Measurements from ENCODE around the gene FDXACB1. TPM values are rescaled to one million over a fixed set of nuclear protein-coding genes. Genes with fewer than 3 reads are reported as not detected.

The FDXACB1 gene
- total and polyA plus RNA-seq, 7 experiments from 2014 or later, result 2.7 to 11.3 (median 5.8) TPM

- H3K4me3 Mint-ChIP-seq, result no peak overlapping the region
- POLR2A ChIA-PET, result no interaction called here
- H3K36me3 ChIP-seq (ENCODE audit: control insufficient read depth in 2 of 3, insufficient read depth in 3 of 3, low read length in 3 of 3), result no peaks in the 10 kb centered on the region
- no peaks in the 10 kb centered on the region for H3K27me3 ChIP-seq (ENCODE audit: control insufficient read depth in 2 of 2, insufficient read depth in 2 of 2, low read length in 2 of 2)
- peaks cover 0 to 19% (median 16%) of the 10 kb centered on the region in 7 donors for H3K4me1 Mint-ChIP-seq
- peaks cover 0 to 5% of the 10 kb centered on the region in 2 donors for H3K4me1 ChIP-seq (ENCODE audit: control insufficient read depth in 2 of 2, insufficient read depth in 2 of 2, low read length in 2 of 2)
- intact Hi-C loops (cut with micrococcal nuclease), result no loop called here
- H3K27ac ChIP-seq (ENCODE audit: low read depth, low read length), result no peak overlapping the region
- no peaks in the 10 kb centered on the region for H3K36me3 Mint-ChIP-seq
- H3K9me3 ChIP-seq (ENCODE audit: control insufficient read depth in 2 of 3, low read length in 3 of 3), result no peaks in the 10 kb centered on the region
- peaks cover 0 to 16% (median 4%) of the 10 kb centered on the region in 5 donors for H3K27me3 Mint-ChIP-seq
- CTCF ChIA-PET, result no interaction called here
- no peak for DNase-seq
- no peak for ATAC-seq
- peaks cover 0 to 2% (median 0%) of the 10 kb centered on the region in 11 donors for H3K9me3 Mint-ChIP-seq
- H3K4me3 ChIP-seq (ENCODE audit: low read length), result no peak overlapping the region
- H3K27ac Mint-ChIP-seq, result no peak overlapping the region
Measured at GRCh38 chr11:111922803-111923202, 43.8 kb upstream of the FDXACB1 start.

- no peaks in the 10 kb centered on the region for H3K9me3 ChIP-seq (ENCODE audit: control insufficient read depth in 2 of 3, low read length in 3 of 3)
- intact Hi-C loops (cut with micrococcal nuclease), result no loop called here
- Mint-ChIP-seq H3K9me3 (peaks cover 0 to 2% (median 0%) of the 10 kb centered on the region in 11 donors), H3K36me3 (no peaks in the 10 kb centered on the region), H3K27ac (no peak overlapping the region), H3K27me3 (peaks cover 3 to 22% (median 11%) of the 10 kb centered on the region in 5 donors), H3K4me1 (peaks cover 0 to 15% (median 10%) of the 10 kb centered on the region in 7 donors), H3K4me3 (no peak overlapping the region)
- ATAC-seq, result no peak
- no peak overlapping the region for H3K27ac ChIP-seq (ENCODE audit: low read depth, low read length)
- H3K4me3 ChIP-seq (ENCODE audit: low read length), result no peak overlapping the region
- ChIA-PET POLR2A (interaction anchor here (0.7 kb wide), 1 partner anchor 39 kb away, joined by 3 read pairs; no protein-coding TSS in a partner anchor), CTCF (no interaction called here)
- no peak for DNase-seq
- no peaks in the 10 kb centered on the region for H3K4me1 ChIP-seq (ENCODE audit: control insufficient read depth in 2 of 2, insufficient read depth in 2 of 2, low read length in 2 of 2)
- no peaks in the 10 kb centered on the region for H3K36me3 ChIP-seq (ENCODE audit: control insufficient read depth in 2 of 3, insufficient read depth in 3 of 3, low read length in 3 of 3)
- H3K27me3 ChIP-seq (ENCODE audit: control insufficient read depth in 2 of 2, insufficient read depth in 2 of 2, low read length in 2 of 2), result no peaks in the 10 kb centered on the region
Measured at GRCh38 chr11:111921541-111922230, 42.7 kb upstream of the FDXACB1 start.

GRCh38 chr11:111920908-111921307 lies 41.9 kb upstream of the FDXACB1 start:
- Mint-ChIP-seq H3K9me3 (peaks cover 0 to 2% (median 0%) of the 10 kb centered on the region in 11 donors), H3K27me3 (peaks cover 11 to 30% (median 19%) of the 10 kb centered on the region in 5 donors), H3K27ac (no peak overlapping the region), H3K4me3 (no peak overlapping the region), H3K36me3 (no peaks in the 10 kb centered on the region), H3K4me1 (peaks cover 0 to 8% (median 2%) of the 10 kb centered on the region in 7 donors)
- no peak for DNase-seq
- H3K4me3 ChIP-seq (ENCODE audit: low read length), result no peak overlapping the region
- no peak overlapping the region for H3K27ac ChIP-seq (ENCODE audit: low read depth, low read length)
- intact Hi-C loops (cut with micrococcal nuclease), result no loop called here
- H3K27me3 ChIP-seq (ENCODE audit: control insufficient read depth in 2 of 2, insufficient read depth in 2 of 2, low read length in 2 of 2), result no peaks in the 10 kb centered on the region
- H3K4me1 ChIP-seq (ENCODE audit: control insufficient read depth in 2 of 2, insufficient read depth in 2 of 2, low read length in 2 of 2), result no peaks in the 10 kb centered on the region
- POLR2A ChIA-PET, result interaction anchor here (0.7 kb wide), 1 partner anchor 38 kb away, joined by 3 read pairs; no protein-coding TSS in a partner anchor
- CTCF ChIA-PET, result no interaction called here
- no peaks in the 10 kb centered on the region for H3K36me3 ChIP-seq (ENCODE audit: control insufficient read depth in 2 of 3, insufficient read depth in 3 of 3, low read length in 3 of 3)
- ATAC-seq, result no peak
- H3K9me3 ChIP-seq (ENCODE audit: control insufficient read depth in 2 of 3, low read length in 3 of 3), result no peaks in the 10 kb centered on the region

GRCh38 chr11:111918390-111919256 lies 39.7 kb upstream of the FDXACB1 start, which contains the start of gene C11orf52:
Gene C11orf52, plus strand, starts transcription at chr11:111918913. Its CDS starts 60 bp downstream, at chr11:111918973.
- no peak within 1 kb of the TSS for H3K27ac ChIP-seq (ENCODE audit: low read depth, low read length)
- ChIA-PET POLR2A (interaction anchor here (1.3 kb wide), 1 partner anchor 21 kb away, joined by 4 read pairs; no protein-coding TSS in a partner anchor), CTCF (interaction anchor here (0.7 kb wide), 1 partner anchor 11 kb away, joined by 3 read pairs; no protein-coding TSS in a partner anchor)
- Mint-ChIP-seq H3K27ac (no peak within 1 kb of the TSS), H3K9me3 (no peaks in the 10 kb centered on the region), H3K36me3 (no peaks in the 10 kb centered on the region), H3K4me1 (peaks cover 0 to 2% (median 0%) of the 10 kb centered on the region in 7 donors), H3K27me3 (peaks cover 25 to 47% (median 34%) of the 10 kb centered on the region in 5 donors), H3K4me3 (peak within 1 kb of the TSS in 1 of 10 donors; percentile 7)
- intact Hi-C loops (cut with micrococcal nuclease), result loop anchor here in 1 of 2 donors (2.0 kb wide), 1 partner anchor 18 kb away; no protein-coding TSS in a partner anchor
- ATAC-seq (no peak), DNase-seq (no peak)
- no peaks in the 10 kb centered on the region for H3K4me1 ChIP-seq (ENCODE audit: control insufficient read depth in 2 of 2, insufficient read depth in 2 of 2, low read length in 2 of 2)
- no peaks in the 10 kb centered on the region for H3K36me3 ChIP-seq (ENCODE audit: control insufficient read depth in 2 of 3, insufficient read depth in 3 of 3, low read length in 3 of 3)
- H3K4me3 ChIP-seq (ENCODE audit: low read length), result no peak within 1 kb of the TSS
- H3K27me3 ChIP-seq (ENCODE audit: control insufficient read depth in 2 of 2, insufficient read depth in 2 of 2, low read length in 2 of 2), result no peaks in the 10 kb centered on the region
- no peaks in the 10 kb centered on the region for H3K9me3 ChIP-seq (ENCODE audit: control insufficient read depth in 2 of 3, low read length in 3 of 3)

GRCh38 chr11:111917788-111918187 lies 38.8 kb upstream of the FDXACB1 start:
- H3K4me1 Mint-ChIP-seq, result no peaks in the 10 kb centered on the region
- intact Hi-C loops (cut with micrococcal nuclease), result loop anchor here in 1 of 2 donors (2.0 kb wide), 1 partner anchor 17 kb away; no protein-coding TSS in a partner anchor
- Histone ChIP-seq H3K9me3 (ENCODE audit: control insufficient read depth in 2 of 3, low read length in 3 of 3) (no peaks in the 10 kb centered on the region), H3K36me3 (ENCODE audit: control insufficient read depth in 2 of 3, insufficient read depth in 3 of 3, low read length in 3 of 3) (no peaks in the 10 kb centered on the region), H3K4me1 (ENCODE audit: control insufficient read depth in 2 of 2, insufficient read depth in 2 of 2, low read length in 2 of 2) (no peaks in the 10 kb centered on the region), H3K4me3 (ENCODE audit: low read length) (no peak overlapping the region), H3K27ac (ENCODE audit: low read depth, low read length) (no peak overlapping the region), H3K27me3 (ENCODE audit: control insufficient read depth in 2 of 2, insufficient read depth in 2 of 2, low read length in 2 of 2) (peaks cover 0 to 3% of the 10 kb centered on the region in 2 donors)
- no peak overlapping the region for H3K4me3 Mint-ChIP-seq
- H3K9me3 Mint-ChIP-seq, result peaks cover 0 to 1% (median 0%) of the 10 kb centered on the region in 11 donors
- ChIA-PET CTCF (interaction anchor here (0.6 kb wide), 1 partner anchor 69 kb away, joined by 4 read pairs; no protein-coding TSS in a partner anchor), POLR2A (no interaction called here)
- DNase-seq (no peak), ATAC-seq (no peak)
- H3K36me3 Mint-ChIP-seq, result no peaks in the 10 kb centered on the region
- H3K27ac Mint-ChIP-seq, result no peak overlapping the region
- H3K27me3 Mint-ChIP-seq, result peaks cover 32 to 55% (median 41%) of the 10 kb centered on the region in 5 donors

- no peak for ATAC-seq
- ChIA-PET POLR2A (no interaction called here), CTCF (interaction anchor here (0.6 kb wide), 1 partner anchor 68 kb away, joined by 4 read pairs; no protein-coding TSS in a partner anchor)
- no peak overlapping the region for H3K27ac Mint-ChIP-seq
- H3K27me3 Mint-ChIP-seq, result peaks cover 32 to 55% (median 41%) of the 10 kb centered on the region in 5 donors
- H3K36me3 ChIP-seq (ENCODE audit: control insufficient read depth in 2 of 3, insufficient read depth in 3 of 3, low read length in 3 of 3), result no peaks in the 10 kb centered on the region
- intact Hi-C loops (cut with micrococcal nuclease), result no loop called here
- no peak for DNase-seq
- no peaks in the 10 kb centered on the region for H3K9me3 ChIP-seq (ENCODE audit: control insufficient read depth in 2 of 3, low read length in 3 of 3)
- H3K4me1 Mint-ChIP-seq, result no peaks in the 10 kb centered on the region
- H3K27ac ChIP-seq (ENCODE audit: low read depth, low read length), result no peak overlapping the region
- H3K9me3 Mint-ChIP-seq, result peaks cover 0 to 1% (median 0%) of the 10 kb centered on the region in 11 donors
- H3K4me3 ChIP-seq (ENCODE audit: low read length), result no peak overlapping the region
- H3K4me3 Mint-ChIP-seq, result no peak overlapping the region
- H3K27me3 ChIP-seq (ENCODE audit: control insufficient read depth in 2 of 2, insufficient read depth in 2 of 2, low read length in 2 of 2), result peaks cover 0 to 3% of the 10 kb centered on the region in 2 donors
- H3K4me1 ChIP-seq (ENCODE audit: control insufficient read depth in 2 of 2, insufficient read depth in 2 of 2, low read length in 2 of 2), result no peaks in the 10 kb centered on the region
- H3K36me3 Mint-ChIP-seq, result no peaks in the 10 kb centered on the region
Measured at GRCh38 chr11:111917312-111917711, 38.3 kb upstream of the FDXACB1 start.

Data from naive thymus-derived CD4-positive, alpha-beta T cell (primary cell).